ENCODE data around the gene TRIM38.
A peak's percentile ranks its signal among the peaks of the same experiment; 100 is the strongest.

The TRIM38 gene

GRCh38 chr6:26016245-26016962, 53.8 kb downstream of the TRIM38 start:
- Histone ChIP-seq H3K9me3 (no peaks in the 10 kb centered on the region), H3K27me3 (no peaks in the 10 kb centered on the region), H3K4me1 (peaks cover 0 to 23% (median 8%) of the 10 kb centered on the region in 4 donors), H3K36me3 (no peaks in the 10 kb centered on the region), H3K27ac (peak overlapping the region; percentile 77 to 82), H3K4me3 (peak overlapping the region; percentile 54 to 60)
- intact Hi-C loops (cut with DNase I; ENCODE audit: low total_unique reads) = no loop called here
- TF ChIP-seq CTCF (IDR thresholded peaks at IDR 0.05) = no peak
- DNase-seq = peak in 1 of 2 donors; percentile 67

GRCh38 chr6:26016963-26017631, 54.5 kb downstream of the TRIM38 start:
- TF ChIP-seq CTCF (IDR thresholded peaks at IDR 0.05) = no peak
- intact Hi-C loops (cut with DNase I; ENCODE audit: low total_unique reads) = no loop called here
- no peak for DNase-seq
- no peaks in the 10 kb centered on the region for H3K36me3 ChIP-seq
- peak overlapping the region; percentile 77 to 82 for H3K27ac ChIP-seq
- H3K4me1 ChIP-seq = peaks cover 0 to 23% (median 8%) of the 10 kb centered on the region in 4 donors
- no peaks in the 10 kb centered on the region for H3K27me3 ChIP-seq
- peak overlapping the region; percentile 54 to 60 for H3K4me3 ChIP-seq
- H3K9me3 ChIP-seq = no peaks in the 10 kb centered on the region

GRCh38 chr6:26017632-26017966, 55.0 kb downstream of the TRIM38 start:
- Histone ChIP-seq H3K4me3 (peak overlapping the region; percentile 54 to 60), H3K4me1 (peaks cover 0 to 23% (median 8%) of the 10 kb centered on the region in 4 donors), H3K27ac (peak overlapping the region; percentile 77 to 82), H3K36me3 (no peaks in the 10 kb centered on the region), H3K27me3 (no peaks in the 10 kb centered on the region), H3K9me3 (no peaks in the 10 kb centered on the region)
- intact Hi-C loops (cut with DNase I; ENCODE audit: low total_unique reads) = no loop called here
- TF ChIP-seq CTCF (IDR thresholded peaks at IDR 0.05) = peak in 1 of 2 experiments; percentile 29
- DNase-seq = peak; percentile 85 to 92

- intact Hi-C loops (cut with DNase I; ENCODE audit: low total_unique reads) = no loop called here
- Histone ChIP-seq H3K27ac (peak overlapping the region in 1 of 2 donors; percentile 93), H3K27me3 (no peaks in the 10 kb centered on the region), H3K9me3 (no peaks in the 10 kb centered on the region), H3K36me3 (no peaks in the 10 kb centered on the region), H3K4me1 (peaks cover 0 to 23% (median 8%) of the 10 kb centered on the region in 4 donors), H3K4me3 (peak overlapping the region in 1 of 2 donors; percentile 77)
- DNase-seq = no peak
- no peak for TF ChIP-seq CTCF (IDR thresholded peaks at IDR 0.05)
Measured at GRCh38 chr6:26019261-26019830, 56.7 kb downstream of the TRIM38 start.

GRCh38 chr6:26019967-26020328, 57.3 kb downstream of the TRIM38 start:
- no peaks in the 10 kb centered on the region for H3K9me3 ChIP-seq
- DNase-seq = no peak
- H3K4me1 ChIP-seq = peaks cover 0 to 24% (median 8%) of the 10 kb centered on the region in 4 donors
- H3K27me3 ChIP-seq = no peaks in the 10 kb centered on the region
- no peaks in the 10 kb centered on the region for H3K36me3 ChIP-seq
- H3K4me3 ChIP-seq = peak overlapping the region; percentile 67 to 77
- TF ChIP-seq CTCF (IDR thresholded peaks at IDR 0.05) = no peak
- H3K27ac ChIP-seq = peak overlapping the region; percentile 93 to 97
- intact Hi-C loops (cut with DNase I; ENCODE audit: low total_unique reads) = loop anchor here (10.0 kb wide), 1 partner anchor 1815 kb away; a partner anchor contains a TSS
